ENCODE results near the gene UBE2E2.

The UBE2E2 gene

DNA sequence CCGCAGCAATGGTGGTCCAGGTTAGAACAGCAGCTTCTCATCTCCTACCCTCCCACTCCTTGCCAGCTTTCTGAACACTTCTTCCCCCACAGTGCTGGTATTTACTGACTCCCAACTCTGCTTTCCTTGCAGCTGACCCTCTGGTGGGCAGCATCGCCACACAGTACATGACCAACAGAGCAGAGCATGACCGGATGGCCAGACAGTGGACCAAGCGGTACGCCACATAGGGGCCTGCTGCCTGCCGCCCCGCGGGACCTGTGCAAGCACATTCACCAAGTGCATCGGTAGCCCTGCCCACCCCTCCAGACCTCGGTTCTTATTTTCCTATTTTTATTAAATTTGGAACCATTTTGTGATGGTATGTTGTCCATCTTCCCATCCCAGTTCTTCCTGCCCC, 386.5 kb downstream of the UBE2E2 start:
- Histone ChIP-seq H3K9ac (ENCODE audit: low read depth, low read length) (no peak overlapping the region), H3K4me1 (ENCODE audit: insufficient read depth, low read length) (no peaks in the 10 kb centered on the region), H3K27ac (ENCODE audit: low read length) (no peak overlapping the region)

DNA sequence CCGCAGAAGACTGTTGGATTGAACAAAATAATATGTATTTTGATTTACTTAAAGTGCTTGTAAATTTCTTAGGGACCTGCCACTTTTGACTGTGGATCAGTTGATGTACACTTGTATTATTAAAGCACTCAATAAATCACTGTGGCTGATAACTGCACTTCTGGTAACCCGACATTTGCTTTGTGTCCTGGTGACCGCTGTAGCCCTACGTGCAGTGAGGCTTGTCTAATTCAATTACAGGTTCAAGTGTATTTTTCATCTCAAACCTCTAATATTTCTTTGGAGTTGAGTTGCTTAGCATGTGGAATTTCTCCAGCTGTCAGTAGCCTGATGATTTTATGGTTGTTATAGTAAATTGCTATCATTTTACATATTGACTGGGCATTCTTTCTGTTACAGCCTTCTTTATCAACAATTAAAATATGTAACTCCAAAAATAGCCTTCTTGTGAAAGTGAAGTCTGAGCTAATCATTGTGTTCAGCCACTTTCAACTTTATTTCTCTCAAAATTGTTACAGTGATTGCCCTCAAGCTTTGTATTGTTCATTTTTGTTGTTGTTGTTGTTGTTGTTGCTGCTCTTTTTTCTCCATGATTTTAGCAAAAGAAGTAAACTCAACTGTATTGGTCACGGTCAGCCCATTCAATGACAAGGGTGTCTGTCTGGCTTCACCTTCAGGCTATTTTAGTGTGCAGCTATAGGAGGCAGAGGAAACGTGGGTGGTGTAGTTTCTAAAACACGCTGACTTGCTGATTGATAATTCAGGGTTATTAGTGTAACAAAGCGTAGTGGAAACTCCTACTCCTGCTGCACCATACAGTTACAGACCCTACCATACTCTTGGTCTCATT, 387.5 kb downstream of the UBE2E2 start:
- no peaks in the 10 kb centered on the region for H3K79me2 ChIP-seq (ENCODE audit: insufficient read depth, low read length)
- no peak overlapping the region for H3K4me3 ChIP-seq (ENCODE audit: low read depth in 1 of 2, low read length in 2 of 2)
- H3K9me3 ChIP-seq (ENCODE audit: insufficient read depth, low read length, severe bottlenecking): no peaks in the 10 kb centered on the region
- no peak overlapping the region for H2AFZ ChIP-seq (ENCODE audit: low read depth, low read length)
- no peaks in the 10 kb centered on the region for H3K36me3 ChIP-seq (ENCODE audit: insufficient read depth, low read length)
- no peak overlapping the region for H3K27ac ChIP-seq (ENCODE audit: low read length)
- ATAC-seq (ENCODE audit: insufficient read depth, low read depth) (no peak), DNase-seq (no peak)
- TF ChIP-seq EZH2 (IDR thresholded peaks at IDR 0.05; ENCODE audit: borderline replicate concordance, low read depth, low read length, severe bottlenecking): no peak
- TF ChIP-seq, protein P1, sequence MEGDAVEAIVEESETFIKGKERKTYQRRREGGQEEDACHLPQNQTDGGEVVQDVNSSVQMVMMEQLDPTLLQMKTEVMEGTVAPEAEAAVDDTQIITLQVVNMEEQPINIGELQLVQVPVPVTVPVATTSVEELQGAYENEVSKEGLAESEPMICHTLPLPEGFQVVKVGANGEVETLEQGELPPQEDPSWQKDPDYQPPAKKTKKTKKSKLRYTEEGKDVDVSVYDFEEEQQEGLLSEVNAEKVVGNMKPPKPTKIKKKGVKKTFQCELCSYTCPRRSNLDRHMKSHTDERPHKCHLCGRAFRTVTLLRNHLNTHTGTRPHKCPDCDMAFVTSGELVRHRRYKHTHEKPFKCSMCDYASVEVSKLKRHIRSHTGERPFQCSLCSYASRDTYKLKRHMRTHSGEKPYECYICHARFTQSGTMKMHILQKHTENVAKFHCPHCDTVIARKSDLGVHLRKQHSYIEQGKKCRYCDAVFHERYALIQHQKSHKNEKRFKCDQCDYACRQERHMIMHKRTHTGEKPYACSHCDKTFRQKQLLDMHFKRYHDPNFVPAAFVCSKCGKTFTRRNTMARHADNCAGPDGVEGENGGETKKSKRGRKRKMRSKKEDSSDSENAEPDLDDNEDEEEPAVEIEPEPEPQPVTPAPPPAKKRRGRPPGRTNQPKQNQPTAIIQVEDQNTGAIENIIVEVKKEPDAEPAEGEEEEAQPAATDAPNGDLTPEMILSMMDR (IDR thresholded peaks at IDR 0.05; ENCODE audit: borderline replicate concordance, extremely low read depth, low read length, poor library complexity, severe bottlenecking): no peak
- no peaks in the 10 kb centered on the region for H4K20me1 ChIP-seq (ENCODE audit: insufficient read depth, low read length)
- no peaks in the 10 kb centered on the region for H3K4me1 ChIP-seq (ENCODE audit: insufficient read depth, low read length)
- no peak overlapping the region for H3K4me2 ChIP-seq (ENCODE audit: insufficient read depth, low read length)
- H3K9ac ChIP-seq (ENCODE audit: low read depth, low read length): no peak overlapping the region
- H3K27me3 ChIP-seq (ENCODE audit: insufficient read depth, low read length, poor library complexity): no peaks in the 10 kb centered on the region

More for the DNA sequence above, 386.5 kb downstream of the UBE2E2 start:
- Histone ChIP-seq H3K36me3 (ENCODE audit: insufficient read depth, low read length) (no peaks in the 10 kb centered on the region), H3K27me3 (ENCODE audit: insufficient read depth, low read length, poor library complexity) (no peaks in the 10 kb centered on the region), H3K4me3 (ENCODE audit: low read depth in 1 of 2, low read length in 2 of 2) (no peak overlapping the region), H4K20me1 (ENCODE audit: insufficient read depth, low read length) (no peaks in the 10 kb centered on the region), H3K79me2 (ENCODE audit: insufficient read depth, low read length) (no peaks in the 10 kb centered on the region), H3K4me2 (ENCODE audit: insufficient read depth, low read length) (no peak overlapping the region), H2AFZ (ENCODE audit: low read depth, low read length) (no peak overlapping the region), H3K9me3 (ENCODE audit: insufficient read depth, low read length, severe bottlenecking) (no peaks in the 10 kb centered on the region)
- TF ChIP-seq, protein P1 (IDR thresholded peaks at IDR 0.05; ENCODE audit: borderline replicate concordance, extremely low read depth, low read length, poor library complexity, severe bottlenecking): no peak
- no peak for TF ChIP-seq EZH2 (IDR thresholded peaks at IDR 0.05; ENCODE audit: borderline replicate concordance, low read depth, low read length, severe bottlenecking)
- no peak for DNase-seq
- no peak for ATAC-seq (ENCODE audit: insufficient read depth, low read depth)

DNA sequence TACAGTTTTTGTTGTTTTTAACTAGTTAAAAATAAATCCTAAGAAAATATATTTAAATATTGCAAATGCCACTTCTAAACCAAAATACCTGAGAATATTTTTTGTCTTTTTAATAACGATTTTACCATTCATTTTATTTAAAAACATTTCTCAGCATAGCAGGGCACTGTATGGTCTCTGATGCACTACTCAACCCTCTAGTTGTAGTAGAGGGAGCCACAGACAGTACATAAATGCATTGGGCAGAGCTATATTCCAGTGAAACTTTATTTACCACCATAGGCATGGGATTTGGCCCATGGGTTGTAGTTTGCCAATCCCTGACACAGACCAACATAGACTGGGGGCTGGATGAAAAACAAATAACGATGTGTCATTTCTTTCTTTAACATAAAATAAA, 388.2 kb downstream of the UBE2E2 start:
- Histone ChIP-seq H3K27ac (ENCODE audit: low read length) (no peak overlapping the region), H3K4me2 (ENCODE audit: insufficient read depth, low read length) (no peak overlapping the region), H3K36me3 (ENCODE audit: insufficient read depth, low read length) (no peaks in the 10 kb centered on the region), H3K4me1 (ENCODE audit: insufficient read depth, low read length) (no peaks in the 10 kb centered on the region), H3K27me3 (ENCODE audit: insufficient read depth, low read length, poor library complexity) (no peaks in the 10 kb centered on the region), H4K20me1 (ENCODE audit: insufficient read depth, low read length) (no peaks in the 10 kb centered on the region), H2AFZ (ENCODE audit: low read depth, low read length) (no peak overlapping the region), H3K9me3 (ENCODE audit: insufficient read depth, low read length, severe bottlenecking) (no peaks in the 10 kb centered on the region), H3K9ac (ENCODE audit: low read depth, low read length) (no peak overlapping the region), H3K4me3 (ENCODE audit: low read depth in 1 of 2, low read length in 2 of 2) (no peak overlapping the region), H3K79me2 (ENCODE audit: insufficient read depth, low read length) (no peaks in the 10 kb centered on the region)
- ATAC-seq (ENCODE audit: insufficient read depth, low read depth): no peak
- no peak for DNase-seq
- TF ChIP-seq EZH2 (IDR thresholded peaks at IDR 0.05; ENCODE audit: borderline replicate concordance, low read depth, low read length, severe bottlenecking): no peak
- TF ChIP-seq, protein P1 (IDR thresholded peaks at IDR 0.05; ENCODE audit: borderline replicate concordance, extremely low read depth, low read length, poor library complexity, severe bottlenecking): no peak
